Fibroblast of the aortic adventitia (primary cell): ENCODE results near the gene NOS3. TPM values are rescaled to one million over a fixed set of nuclear protein-coding genes. Genes with fewer than 3 reads are reported as not detected.
A peak's percentile ranks its signal among the peaks of the same experiment; 100 is the strongest.

Source experiments
- DNase-seq: peaks from one replicate; pipeline ENCODE4 v3.0.0-alpha.2; 2010; ENCODE audit warnings: low read depth
- H3K4me3 ChIP-seq: 2 replicates; pipeline ENCODE4 v1.5.1; 2011; ENCODE audit warnings: low read depth, mild to moderate bottlenecking, control low read depth, low read length, moderate library complexity
- total RNA-seq: library from RNA; depleted of rRNA; stranded (reverse); fragments of >200 nt; gene quantifications from 2 replicates; pipeline ENCODE4 v1.2.3, GENCODE V29; 2012; ENCODE audit warnings: low replicate concordance
- TF ChIP-seq, protein P1 (sequence below): IDR thresholded peaks from 2 replicates; pipeline ENCODE4 v1.5.1; 2011; ENCODE audit warnings: mild to moderate bottlenecking, low read length, control low read depth, inconsistent platforms; ENCODE audit not compliant: insufficient read depth

The NOS3 gene
- total RNA-seq, 1 donor = 0.36 TPM

DNA sequence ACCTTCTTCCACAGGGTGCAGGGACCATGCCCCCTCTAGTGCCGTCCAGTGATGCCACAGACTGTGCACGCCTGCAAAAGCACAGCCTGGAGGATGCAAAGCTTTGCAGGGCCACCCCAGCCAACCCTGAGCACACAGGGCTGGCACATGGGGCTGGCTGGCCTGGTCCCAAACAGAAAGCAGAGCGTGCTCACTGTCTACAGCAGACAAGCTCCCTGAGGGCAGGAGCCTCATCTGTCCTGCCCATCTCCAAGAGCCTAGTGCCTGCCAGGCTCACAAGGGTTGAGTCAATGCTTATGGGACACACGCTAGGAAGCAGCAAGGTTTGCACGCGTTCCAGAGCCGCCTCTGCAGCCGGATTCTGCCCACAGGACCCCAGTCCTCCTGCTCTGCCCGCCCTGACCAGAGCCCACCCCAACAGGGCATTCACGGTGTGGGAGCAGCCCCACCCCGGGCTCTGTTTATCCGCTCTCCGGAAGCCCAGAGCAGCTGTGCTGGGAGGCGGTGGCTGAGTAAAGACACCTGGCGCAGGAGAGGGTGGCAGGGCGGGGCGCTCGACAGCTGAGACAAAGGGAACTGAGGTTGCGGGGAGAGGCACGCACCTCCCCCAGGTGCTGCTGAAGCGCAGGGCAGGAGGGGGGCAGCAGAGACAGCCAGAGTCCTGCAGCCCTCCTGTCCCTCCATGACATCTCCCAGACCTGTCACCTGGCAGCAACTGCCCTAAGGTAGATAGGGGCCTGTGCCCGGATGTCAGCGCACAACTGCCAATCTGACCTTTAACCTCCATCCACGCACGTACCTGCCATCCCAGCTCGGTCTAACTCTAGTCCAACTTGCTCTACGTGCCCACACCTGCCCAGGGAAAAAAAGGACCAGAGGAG is 17.0 kb upstream of the NOS3 start:
- TF ChIP-seq, protein P1, sequence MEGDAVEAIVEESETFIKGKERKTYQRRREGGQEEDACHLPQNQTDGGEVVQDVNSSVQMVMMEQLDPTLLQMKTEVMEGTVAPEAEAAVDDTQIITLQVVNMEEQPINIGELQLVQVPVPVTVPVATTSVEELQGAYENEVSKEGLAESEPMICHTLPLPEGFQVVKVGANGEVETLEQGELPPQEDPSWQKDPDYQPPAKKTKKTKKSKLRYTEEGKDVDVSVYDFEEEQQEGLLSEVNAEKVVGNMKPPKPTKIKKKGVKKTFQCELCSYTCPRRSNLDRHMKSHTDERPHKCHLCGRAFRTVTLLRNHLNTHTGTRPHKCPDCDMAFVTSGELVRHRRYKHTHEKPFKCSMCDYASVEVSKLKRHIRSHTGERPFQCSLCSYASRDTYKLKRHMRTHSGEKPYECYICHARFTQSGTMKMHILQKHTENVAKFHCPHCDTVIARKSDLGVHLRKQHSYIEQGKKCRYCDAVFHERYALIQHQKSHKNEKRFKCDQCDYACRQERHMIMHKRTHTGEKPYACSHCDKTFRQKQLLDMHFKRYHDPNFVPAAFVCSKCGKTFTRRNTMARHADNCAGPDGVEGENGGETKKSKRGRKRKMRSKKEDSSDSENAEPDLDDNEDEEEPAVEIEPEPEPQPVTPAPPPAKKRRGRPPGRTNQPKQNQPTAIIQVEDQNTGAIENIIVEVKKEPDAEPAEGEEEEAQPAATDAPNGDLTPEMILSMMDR = no peak
- H3K4me3 ChIP-seq = no peak overlapping the region
- no peak for DNase-seq

DNA sequence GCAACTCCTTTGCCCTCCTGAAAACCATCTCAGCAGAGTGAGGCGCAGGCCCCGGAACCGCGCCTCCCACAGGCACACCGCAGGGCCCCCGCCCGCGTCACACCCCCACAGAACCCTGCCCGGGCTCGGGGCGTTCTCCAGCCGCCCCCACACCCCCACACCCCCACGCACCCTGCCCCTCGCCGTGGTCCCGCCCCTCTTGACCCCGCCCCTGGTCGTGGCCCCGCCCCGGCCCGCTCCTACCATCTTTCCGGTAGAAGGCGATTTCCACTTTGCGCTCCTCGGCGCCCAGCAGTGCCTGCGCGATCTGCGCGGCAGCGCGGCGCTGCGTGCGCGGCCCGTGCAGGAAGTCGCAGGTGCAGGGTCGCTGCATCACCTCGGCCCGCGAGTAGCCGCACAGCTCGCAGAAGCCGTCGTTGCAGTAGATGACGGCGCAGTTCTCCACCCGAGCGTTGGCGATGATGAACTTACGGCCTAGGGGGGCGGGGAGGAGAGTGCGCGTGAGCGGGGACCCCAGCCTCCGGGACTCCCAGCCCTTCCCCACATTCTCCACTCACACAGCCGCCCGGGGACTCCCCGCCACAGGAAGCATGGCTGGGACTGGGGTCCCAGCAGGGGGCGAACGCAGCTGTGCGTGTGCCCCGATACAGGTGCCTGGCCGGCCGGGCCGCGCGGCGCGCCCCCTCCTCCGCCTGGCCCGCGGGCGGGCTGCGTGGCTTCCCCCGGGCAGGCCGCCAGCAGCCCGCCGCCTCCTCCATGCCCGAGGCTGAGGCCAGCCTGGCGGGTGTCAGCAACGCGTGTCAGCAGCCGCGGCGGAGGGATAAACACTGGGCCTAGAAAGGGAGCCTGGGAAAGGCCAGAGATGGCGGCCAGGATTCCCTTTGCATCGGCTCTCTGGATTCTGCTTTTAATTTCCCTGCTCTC is 16.1 kb upstream of the NOS3 start:
- peak overlapping the region; percentile 33 for H3K4me3 ChIP-seq
- DNase-seq = no peak

DNA sequence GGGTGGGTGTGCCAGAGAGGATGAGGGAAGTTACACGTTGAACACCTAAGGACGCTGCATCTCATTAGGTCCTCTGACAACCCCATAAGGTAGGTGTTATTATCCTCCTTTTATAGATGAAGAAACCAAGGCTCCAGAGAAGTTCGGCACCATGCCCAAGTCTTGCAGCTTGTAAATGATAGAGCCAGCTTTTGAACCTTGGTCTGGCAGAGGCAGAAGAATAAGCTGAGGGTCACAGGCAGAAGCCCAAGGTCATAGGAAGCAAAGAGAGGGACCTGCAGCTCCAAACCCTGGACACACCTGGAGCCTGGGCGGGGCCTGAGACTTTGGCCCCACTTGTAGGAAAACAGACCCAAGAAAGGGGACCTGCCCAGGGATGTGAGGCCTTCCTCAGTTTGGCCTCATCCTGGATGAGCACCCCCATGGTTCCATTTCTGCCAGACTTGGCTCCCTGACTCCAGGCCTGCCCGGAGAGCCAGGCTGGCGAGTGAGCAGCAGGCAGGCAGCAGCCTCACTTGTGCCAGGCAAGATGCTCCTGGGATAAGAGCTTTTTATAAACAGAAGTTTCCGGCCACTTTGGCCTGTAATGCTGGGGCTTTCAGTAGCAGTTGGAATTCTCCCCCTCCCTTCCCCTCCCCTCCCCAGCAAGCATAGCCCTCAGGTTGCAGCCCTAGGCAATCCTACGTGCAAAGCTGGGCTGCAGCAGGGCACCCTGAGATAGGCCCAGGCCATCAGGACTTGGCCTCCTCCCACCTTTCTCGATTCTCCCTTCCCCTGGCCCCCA is 15.1 kb upstream of the NOS3 start:
- TF ChIP-seq, protein P1 = no peak
- H3K4me3 ChIP-seq = no peak overlapping the region
- no peak for DNase-seq

More for the DNA sequence above, 16.1 kb upstream of the NOS3 start:
- TF ChIP-seq, protein P1 = peak; percentile 16

DNA sequence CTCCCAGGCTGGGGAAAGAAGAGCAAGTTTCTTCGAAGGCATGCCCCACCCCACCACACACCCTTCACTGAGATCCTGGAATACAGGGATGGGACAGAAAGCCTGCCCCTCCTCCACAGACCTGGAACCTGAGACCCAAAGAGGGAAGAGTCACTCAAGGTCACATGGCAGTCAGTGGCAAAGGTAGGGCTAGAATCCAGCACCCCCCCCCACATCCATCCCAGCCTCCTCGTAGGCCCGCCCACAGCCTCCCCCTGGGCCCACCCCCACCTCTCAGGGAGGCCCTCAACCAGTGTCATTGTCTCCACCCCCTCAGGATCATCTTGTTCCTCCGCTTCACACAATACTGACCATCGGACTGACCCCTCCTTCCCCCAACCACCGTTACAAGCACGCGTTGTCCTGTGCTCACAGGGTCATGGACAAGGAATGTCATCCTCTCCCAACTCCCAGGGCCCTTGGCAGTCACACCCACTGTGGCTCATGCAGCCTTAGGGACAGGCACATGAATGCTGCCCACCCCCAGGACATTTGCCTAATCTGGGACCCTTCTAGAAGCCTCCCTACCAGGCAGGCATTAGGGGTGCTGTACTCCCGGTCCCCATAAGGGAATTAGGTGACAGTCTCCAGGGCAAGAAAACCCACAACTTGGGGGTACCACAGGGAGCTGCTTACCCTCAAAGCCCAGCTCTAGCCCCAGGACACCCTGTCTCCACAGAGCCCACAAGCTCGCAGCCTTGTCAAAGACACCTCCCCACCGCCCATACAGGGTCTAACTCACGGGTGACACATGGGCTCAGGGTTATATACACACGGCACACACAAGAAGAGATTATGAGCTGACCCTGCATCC is 14.1 kb upstream of the NOS3 start:
- H3K4me3 ChIP-seq = no peak overlapping the region
- no peak for DNase-seq
- TF ChIP-seq, protein P1 = no peak

DNA sequence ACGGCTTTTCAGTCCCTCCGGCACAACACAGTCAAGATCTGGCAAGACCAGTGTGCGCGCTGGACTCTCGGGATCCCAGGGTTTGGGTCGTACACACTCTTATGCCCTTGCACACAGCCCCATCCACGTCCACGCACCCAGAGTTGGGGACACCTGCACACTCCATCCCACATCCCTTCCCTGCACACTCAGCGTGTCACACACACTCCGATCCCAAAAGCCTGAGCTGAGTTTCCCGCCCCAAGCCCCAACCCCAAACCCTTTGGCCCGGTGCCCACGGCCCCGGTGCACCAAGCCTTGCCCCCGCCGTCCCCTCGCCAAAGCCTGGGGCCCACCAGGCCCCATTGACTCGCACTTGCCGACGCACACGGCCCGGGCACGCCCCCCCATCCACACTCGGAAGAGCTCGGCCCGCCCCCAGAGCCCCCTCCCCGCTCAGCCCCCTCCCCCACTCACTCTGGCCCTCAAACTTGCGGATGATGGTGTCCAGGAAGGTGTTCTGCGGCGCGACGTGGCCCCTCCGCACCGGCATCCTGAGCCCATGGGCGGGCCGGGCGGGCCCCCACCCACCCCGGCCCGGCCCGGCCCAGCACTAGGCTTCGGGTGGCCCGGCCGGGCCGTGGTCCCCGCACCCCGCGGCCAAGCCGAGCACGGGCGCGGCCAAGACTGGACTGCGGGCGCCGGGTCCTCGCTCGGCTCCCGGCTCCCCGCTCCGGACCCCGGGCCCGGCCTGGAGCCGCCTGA is 13.3 kb upstream of the NOS3 start:
- no peak overlapping the region for H3K4me3 ChIP-seq
- TF ChIP-seq, protein P1 = no peak
- DNase-seq = no peak
